Kidney (tissue), 14 donors: ENCODE results near the gene VDAC2. TPM values are rescaled to one million over a fixed set of nuclear protein-coding genes. Genes with fewer than 3 reads are reported as not detected.

ENCODE experiments used
- DNase-seq, 5 donors: peaks; one replicate each; pipeline ENCODE4 v3.0.0-alpha.2; 2013 to 2020
- FAIRE-seq: peaks from 2 replicates; lab custom pipeline; 2012; peaks lifted over from hg19 to GRCh38; lab: Jason Lieb, UNC
- H3K27ac ChIP-seq, 2 donors: one replicate each; pipeline ENCODE4 v1.7.0; 2013; ENCODE audit warnings: low read depth in 2 of 2, low read length in 2 of 2, inconsistent platforms in 1 of 2
- H3K27me3 ChIP-seq: one replicate; pipeline ENCODE4 v1.7.1; 2013; ENCODE audit warnings: low read length, inconsistent platforms; ENCODE audit not compliant: control insufficient read depth, insufficient read depth
- H3K36me3 ChIP-seq, 3 donors: one replicate each; pipeline versions ENCODE4 v1.7.0 to v1.7.1; 2013; ENCODE audit warnings: low read length in 3 of 3, control low read depth in 1 of 3, inconsistent platforms in 1 of 3; ENCODE audit not compliant: insufficient read depth in 3 of 3, control insufficient read depth in 2 of 3
- H3K4me1 ChIP-seq, 3 donors: one replicate each; pipeline versions ENCODE4 v1.7.0 to v1.7.1; 2013; ENCODE audit warnings: low read length in 3 of 3, inconsistent platforms in 1 of 3, low read depth in 1 of 3; ENCODE audit not compliant: control insufficient read depth in 2 of 3, insufficient read depth in 2 of 3
- H3K4me3 ChIP-seq, 3 donors: one replicate each; pipeline versions ENCODE4 v1.7.0 to v1.8.1; 2013; ENCODE audit warnings: low read length in 3 of 3, control low read depth in 1 of 3, inconsistent platforms in 1 of 3
- H3K9ac ChIP-seq, 3 donors: one replicate each; pipeline versions ENCODE4 v1.7.0 to v1.7.1; 2013; ENCODE audit warnings: low read length in 3 of 3, control low read depth in 1 of 3, inconsistent platforms in 1 of 3
- H3K9me3 ChIP-seq, 3 donors: one replicate each; pipeline versions ENCODE4 v1.7.0 to v1.7.1; 2013; ENCODE audit warnings: low read length in 3 of 3, control low read depth in 1 of 3, inconsistent platforms in 1 of 3; ENCODE audit not compliant: control insufficient read depth in 2 of 3, insufficient read depth in 1 of 3
- CTCF ChIP-seq: IDR thresholded peaks from 3 replicates; pipeline ENCODE4 v1.5.1; 2012; ENCODE audit warnings: mild to moderate bottlenecking, moderate library complexity, borderline replicate concordance; ENCODE audit not compliant: insufficient read depth; ENCODE audit errors: extremely low read depth
- intact Hi-C: fragments of 100-400 bp; cut with DNase I; formaldehyde crosslinking; loops from one replicate; pipeline ENCODE4 v1.11.1; 2022
- polyA plus RNA-seq: library from polyadenylated mRNA; stranded (reverse); fragments of 350-450 nt; fragmentation: Illumina TruSeq; extraction: RNeasy Lipid Tissue Mini Kit (QIAGEN cat#74804); gene quantifications from one replicate; pipeline ENCODE4 v1.2.3, GENCODE V29; 2014; ENCODE audit warnings: low read depth, low replicate concordance; ENCODE audit not compliant: insufficient read depth
- total RNA-seq: library from RNA; stranded (reverse); fragmentation: NEBNext Ultra II Directional; extraction: Animal tissue kit (Norgen Biotek cat#: 25700); gene quantifications from one replicate; pipeline ENCODE4 v1.2.1, GENCODE V29; 2021
- donor health status: control.
- donor health status: control.
- donor health status: control.
- donor health status: control.
- donor health status: control.
- donor health status: DM: yes; HTN: yes; CAD: no.
- donor health status: Normal renal cell carcinoma (clear cell type).

VDAC2 gene
- total and polyA plus RNA-seq, 2 donors from 2014 or later: 128 to 211 TPM

GRCh38 chr10:75228834-75229233 lies 18.2 kb downstream of the VDAC2 start:
- Histone ChIP-seq H3K9me3 (no peaks in the 10 kb centered on the region), H3K4me1 (peaks cover 3 to 32% (median 30%) of the 10 kb centered on the region in 3 donors), H3K36me3 (peaks cover 6 to 30% (median 24%) of the 10 kb centered on the region in 3 donors), H3K27me3 (no peaks in the 10 kb centered on the region), H3K4me3 (no peak overlapping the region), H3K9ac (no peak overlapping the region), H3K27ac (no peak overlapping the region)
- no peak for TF ChIP-seq CTCF
- DNase-seq (no peak), FAIRE-seq (no peak)
- intact Hi-C loops: no loop called here

- no peak for TF ChIP-seq CTCF
- H3K9ac ChIP-seq: no peak overlapping the region
- DNase-seq: no peak
- H3K27me3 ChIP-seq: no peaks in the 10 kb centered on the region
- H3K36me3 ChIP-seq: peaks cover 6 to 25% (median 18%) of the 10 kb centered on the region in 3 donors
- no peak overlapping the region for H3K4me3 ChIP-seq
- no peak overlapping the region for H3K27ac ChIP-seq
- intact Hi-C loops: no loop called here
- no peak for FAIRE-seq
- H3K9me3 ChIP-seq: no peaks in the 10 kb centered on the region
- H3K4me1 ChIP-seq: peaks cover 3 to 22% (median 19%) of the 10 kb centered on the region in 3 donors
These were observed 19.4 kb downstream of the VDAC2 start for GRCh38 chr10:75229971-75230370.

GRCh38 chr10:75230600-75231038 lies 20.0 kb downstream of the VDAC2 start:
- H3K4me1 ChIP-seq: peaks cover 0 to 20% (median 14%) of the 10 kb centered on the region in 3 donors
- DNase-seq (peak; percentile 86 to 94 (median 89)), FAIRE-seq (peak; percentile 8)
- H3K27ac ChIP-seq: no peak overlapping the region
- H3K4me3 ChIP-seq: no peak overlapping the region
- no peaks in the 10 kb centered on the region for H3K9me3 ChIP-seq
- peaks cover 6 to 25% (median 18%) of the 10 kb centered on the region in 3 donors for H3K36me3 ChIP-seq
- TF ChIP-seq CTCF: peak; percentile 91
- intact Hi-C loops: no loop called here
- H3K27me3 ChIP-seq: no peaks in the 10 kb centered on the region
- H3K9ac ChIP-seq: no peak overlapping the region
